BJ (cell line): Measurements from ENCODE around the gene MAML3. TPM values are rescaled to one million over a fixed set of nuclear protein-coding genes. Genes with fewer than 3 reads are reported as not detected.

ENCODE experiments used
- CTCF ChIA-PET: fragments of 350-600 bp; formaldehyde crosslinking; extraction: SDS; loops from one replicate; lab custom pipeline; 2021; ENCODE audit warnings: antibody characterized with exemption, inconsistent platforms; lab: Yijun Ruan, JAX
- POLR2A ChIA-PET: fragments of 300-600 bp; sonication (Branson Sonifier 250); formaldehyde crosslinking; extraction: SDS; loops from one replicate; lab custom pipeline; 2021; ENCODE audit warnings: antibody characterized with exemption; lab: Charles Lee
- DNase-seq: peaks from one replicate; pipeline ENCODE4 v3.0.0-alpha.2; 2011; ENCODE audit warnings: low read depth
- H3K27me3 ChIP-seq: 2 replicates; pipeline ENCODE4 v1.6.0; 2011; ENCODE audit warnings: low read length; ENCODE audit not compliant: control insufficient read depth, insufficient read depth
- H3K36me3 ChIP-seq: 2 replicates; pipeline ENCODE4 v1.5.1; 2011; ENCODE audit warnings: low read length; ENCODE audit not compliant: control insufficient read depth, insufficient read depth
- H3K4me3 ChIP-seq: 2 replicates; pipeline ENCODE4 v1.5.1; 2011; ENCODE audit warnings: low read depth, mild to moderate bottlenecking, control low read depth, low read length
- CTCF ChIP-seq: IDR thresholded peaks from 2 replicates; pipeline ENCODE4 v1.5.1; 2011; ENCODE audit warnings: low read depth, mild to moderate bottlenecking, control low read depth, inconsistent platforms, low read length, moderate library complexity; ENCODE audit not compliant: insufficient read depth
- polyA plus RNA-seq: library from polyadenylated mRNA; depleted of rRNA; stranded (reverse); fragments of >200 nt; gene quantifications from 2 replicates; pipeline ENCODE4 v1.2.3, GENCODE V29; 2011

The MAML3 gene
- polyA plus RNA-seq, 1 experiment: 1.6 TPM

- no peaks in the 10 kb centered on the region for H3K27me3 ChIP-seq
- H3K4me3 ChIP-seq: no peak overlapping the region
- DNase-seq: no peak
- ChIA-PET POLR2A (no interaction called here), CTCF (no interaction called here)
- TF ChIP-seq CTCF: no peak
- H3K36me3 ChIP-seq: no peaks in the 10 kb centered on the region
Observed at GRCh38 chr4:139768366-139768765, 385.6 kb downstream of the MAML3 start.

GRCh38 chr4:139767585-139767984 is 386.4 kb downstream of the MAML3 start:
- ChIA-PET CTCF (no interaction called here), POLR2A (no interaction called here)
- DNase-seq: no peak
- H3K27me3 ChIP-seq: 0 out of 2 replicates have a peak, but pooled peaks cover 1% of the 10 kb centered on the region
- no peak overlapping the region for H3K4me3 ChIP-seq
- no peaks in the 10 kb centered on the region for H3K36me3 ChIP-seq
- no peak for TF ChIP-seq CTCF

- Histone ChIP-seq H3K27me3 (0 out of 2 replicates have a peak, but pooled peaks cover 1% of the 10 kb centered on the region), H3K36me3 (no peaks in the 10 kb centered on the region), H3K4me3 (no peak overlapping the region)
- TF ChIP-seq CTCF: no peak
- POLR2A ChIA-PET: no interaction called here
- CTCF ChIA-PET: no interaction called here
- DNase-seq: peak; percentile 27
Observed at GRCh38 chr4:139767168-139767567, 386.8 kb downstream of the MAML3 start.

GRCh38 chr4:139764686-139765310 is 389.2 kb downstream of the MAML3 start:
- POLR2A ChIA-PET: no interaction called here
- no peak for DNase-seq
- Histone ChIP-seq H3K4me3 (no peak overlapping the region), H3K36me3 (no peaks in the 10 kb centered on the region), H3K27me3 (peaks cover 7% of the 10 kb centered on the region; the same call in 1 of the 2 replicates)
- CTCF ChIA-PET: no interaction called here
- TF ChIP-seq CTCF: no peak

DNA sequence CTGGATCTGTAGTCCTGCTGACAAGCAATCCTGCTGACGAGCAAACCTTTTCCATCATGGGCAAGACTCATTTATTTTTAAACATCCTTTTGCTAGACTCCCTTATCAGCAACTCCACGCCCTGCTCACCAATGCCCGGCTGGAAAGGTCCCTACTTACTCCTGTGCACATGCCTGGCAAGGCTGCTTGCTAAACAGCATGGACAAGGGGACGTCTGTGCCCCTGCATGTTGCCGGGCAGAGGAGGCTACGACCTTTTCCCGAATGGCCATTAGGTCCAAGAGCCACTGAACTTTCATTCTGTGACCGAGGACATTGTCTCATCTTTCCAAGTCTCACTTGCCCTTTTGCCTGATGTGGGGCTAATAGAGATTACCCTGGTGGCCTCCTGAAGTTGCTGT is 389.8 kb downstream of the MAML3 start:
- no peaks in the 10 kb centered on the region for H3K36me3 ChIP-seq
- POLR2A ChIA-PET: no interaction called here
- peaks cover 7% of the 10 kb centered on the region; the same call in 1 of the 2 replicates for H3K27me3 ChIP-seq
- H3K4me3 ChIP-seq: no peak overlapping the region
- CTCF ChIA-PET: interaction anchor here (0.5 to 0.6 kb wide), 2 partner anchors 13 to 46 kb away, joined by 3 read pairs; no protein-coding TSS in a partner anchor
- no peak for DNase-seq
- no peak for TF ChIP-seq CTCF
